KBM-7 (cell line): Measurements from ENCODE around the gene DHX35.
A peak's percentile ranks its signal among the peaks of the same experiment; 100 is the strongest.

Experiments
- DNase-seq: peaks from one replicate; pipeline ENCODE4 v3.0.0-alpha.2; 2015
- in situ Hi-C: fragments of 300-500 bp; cut with MboI; formaldehyde crosslinking; loops from 2 replicates; pipeline ENCODE4 v1.14.3; 2020; ENCODE audit warnings: low sequenced_read_pairs, low pct_unique_long_range_greater_than_20kb, mixed read lengths

DHX35 gene

GRCh38 chr20:38962044-38962927, at the start of gene DHX35:
Gene DHX35 (plus strand): TSS chr20:38962344. CDS start chr20:38962368, 24 bp downstream.
- DNase-seq, result peak; percentile 98
- in situ Hi-C loops, result no loop called here

GRCh38 chr20:38915355-38915754, 46.8 kb upstream of the DHX35 start:
- in situ Hi-C loops, result no loop called here
- no peak for DNase-seq

GRCh38 chr20:38917657-38918056, 44.5 kb upstream of the DHX35 start:
- no peak for DNase-seq
- in situ Hi-C loops, result no loop called here

GRCh38 chr20:38918172-38918571, 44.0 kb upstream of the DHX35 start:
- DNase-seq, result no peak
- in situ Hi-C loops, result no loop called here

GRCh38 chr20:38919683-38920082, 42.5 kb upstream of the DHX35 start:
- in situ Hi-C loops, result no loop called here
- DNase-seq, result no peak

- in situ Hi-C loops, result no loop called here
- DNase-seq, result no peak
These were observed 41.7 kb upstream of the DHX35 start for GRCh38 chr20:38920411-38920810.

- DNase-seq, result no peak
- in situ Hi-C loops, result no loop called here
These were observed 41.3 kb upstream of the DHX35 start for GRCh38 chr20:38920851-38921250.

- DNase-seq, result no peak
- in situ Hi-C loops, result no loop called here
These were observed 37.4 kb upstream of the DHX35 start for GRCh38 chr20:38924718-38925117.

- in situ Hi-C loops, result no loop called here
These were observed 35.8 kb upstream of the DHX35 start, which contains the start of gene FAM83D for GRCh38 chr20:38926142-38926933. Gene FAM83D (plus strand): TSS chr20:38926417. CDS start chr20:38926443, 26 bp downstream.

GRCh38 chr20:38926934-38927616, 35.1 kb upstream of the DHX35 start:
- peak; percentile 19 for DNase-seq

More at GRCh38 chr20:38926142-38926933, 35.8 kb upstream of the DHX35 start, which contains the start of gene FAM83D:
- DNase-seq, result peak; percentile 100

GRCh38 chr20:38927902-38928578, 34.1 kb upstream of the DHX35 start:
- peak; percentile 36 for DNase-seq
- in situ Hi-C loops, result no loop called here

More at GRCh38 chr20:38926934-38927616, 35.1 kb upstream of the DHX35 start:
- in situ Hi-C loops, result no loop called here

GRCh38 chr20:38930242-38930569, 31.9 kb upstream of the DHX35 start:
- in situ Hi-C loops, result no loop called here
- DNase-seq, result no peak

- no peak for DNase-seq
- in situ Hi-C loops, result no loop called here
These were observed 30.2 kb upstream of the DHX35 start for GRCh38 chr20:38931984-38932383.

- DNase-seq, result no peak
- in situ Hi-C loops, result no loop called here
These were observed 29.6 kb upstream of the DHX35 start for GRCh38 chr20:38932457-38933120.

- in situ Hi-C loops, result no loop called here
- DNase-seq, result no peak
These were observed 27.6 kb upstream of the DHX35 start for GRCh38 chr20:38934530-38934929.

GRCh38 chr20:38935285-38935684, 26.9 kb upstream of the DHX35 start:
- in situ Hi-C loops, result no loop called here
- DNase-seq, result no peak

- DNase-seq, result no peak
- in situ Hi-C loops, result no loop called here
These were observed 26.2 kb upstream of the DHX35 start for GRCh38 chr20:38935967-38936407.

- DNase-seq, result no peak
- in situ Hi-C loops, result no loop called here
These were observed 25.1 kb upstream of the DHX35 start for GRCh38 chr20:38937000-38937399.
